ENCODE results near the gene LRRC73. TPM values are rescaled to one million over a fixed set of nuclear protein-coding genes. Genes with fewer than 3 reads are reported as not detected.

Gene LRRC73
- total and polyA plus RNA-seq, 2 of the 8 experiments (the other 6 are each of a cell fraction or from before 2014, with no cell fraction given): 0.24 to 0.26 TPM

- Histone ChIP-seq H4K20me1 (replicated peaks in 1 of 2; ENCODE audit: control insufficient read depth in 1 of 2, insufficient read depth in 2 of 2, low read length in 2 of 2) (peaks cover 6% of the 10 kb centered on the region in 2 experiments), H2BK5ac (ENCODE audit: low read depth, low read length) (no peak overlapping the region), H2BK20ac (ENCODE audit: low read length) (no peak overlapping the region), H2BK120ac (replicated peaks; ENCODE audit: low read depth, low read length) (no peak overlapping the region), H3K23me2 (ENCODE audit: low read depth, low read length) (peaks cover 9% of the 10 kb centered on the region), H3K56ac (replicated peaks; ENCODE audit: insufficient read length, low read depth, low read length) (no peak overlapping the region), H3K4ac (replicated peaks; ENCODE audit: insufficient read length, low read depth, low read length) (no peak overlapping the region), H3K4me1 (replicated peaks in 1 of 4; ENCODE audit: control insufficient read depth in 3 of 4, insufficient read depth in 4 of 4, low read length in 3 of 4) (peaks cover 4 to 10% (median 7%) of the 10 kb centered on the region in 4 experiments; a peak in 6 of 7 replicates), H3K9me3 (ENCODE audit: insufficient read depth in 2 of 2, low read depth in 1 of 2, low read length in 1 of 2) (no peaks in the 10 kb centered on the region), H2AFZ (ENCODE audit: low read length) (no peak overlapping the region), H4K8ac (ENCODE audit: extremely low read depth, insufficient read depth, low read length) (no peak overlapping the region; the same call in 1 of the 2 replicates), H3K9ac (replicated peaks in 1 of 4; ENCODE audit: extremely low read depth in 1 of 4, low read depth in 3 of 4, low read length in 3 of 4) (no peak overlapping the region), H3K14ac (ENCODE audit: insufficient read length) (no peak overlapping the region), H2BK15ac (ENCODE audit: low read length) (no peak overlapping the region), H3K36me3 (ENCODE audit: control insufficient read depth in 2 of 4, insufficient read depth in 4 of 4, low read length in 3 of 4) (peaks cover 38 to 66% (median 60%) of the 10 kb centered on the region in 4 experiments), H3K4me2 (ENCODE audit: insufficient read depth in 1 of 2, low read depth in 2 of 2, low read length in 2 of 2) (no peak overlapping the region), H3K4me3 (ENCODE audit: extremely low read depth in 1 of 4, insufficient read depth in 2 of 4, low read depth in 3 of 4, low read length in 4 of 4) (no peak overlapping the region), H2BK12ac (ENCODE audit: low read depth, low read length) (no peak overlapping the region), H4K5ac (ENCODE audit: insufficient read length, low read depth, low read length) (no peak overlapping the region), H3K18ac (ENCODE audit: extremely low read depth, low read length) (no peak overlapping the region), H2AK5ac (ENCODE audit: low read depth, low read length) (no peak overlapping the region), H3K27me3 (replicated peaks in 1 of 4; ENCODE audit: control insufficient read depth in 3 of 4, extremely low read depth in 1 of 4, insufficient read depth in 3 of 4, low read length in 3 of 4) (no peaks in the 10 kb centered on the region), H3K27ac (ENCODE audit: low read depth, low read length) (no peak overlapping the region), H3K79me2 (ENCODE audit: control insufficient read depth in 1 of 2, insufficient read depth in 2 of 2, low read length in 2 of 2) (peaks cover 19 to 41% of the 10 kb centered on the region in 2 experiments), H3K23ac (ENCODE audit: insufficient read length) (no peak overlapping the region), H4K91ac (replicated peaks; ENCODE audit: insufficient read length, low read length) (no peak overlapping the region), H3K79me1 (ENCODE audit: low read depth, low read length) (peaks cover 12% of the 10 kb centered on the region)
- WGBS, 2 experiments (ENCODE audit: extremely low coverage in 1 of 2, insufficient coverage in 1 of 2, insufficient read length in 1 of 2, insufficient replicate concordance in 2 of 2, low coverage in 1 of 2, low lambda C conversion rate in 2 of 2, missing lambda C conversion rate in 1 of 2): 86% methylated on average over 8 of the region's 8 CpGs; no CpG with 5 or more reads in 1 of the 2 experiments
- DNase-seq (ENCODE audit: low read depth in 1 of 2, low spot score in 2 of 2): no peak
- no peak for FAIRE-seq
- no peak for TF ChIP-seq MAX (IDR thresholded peaks at IDR 0.05)
- TF ChIP-seq ASH2L (IDR thresholded peaks at IDR 0.05; ENCODE audit: low read length): no peak
- TF ChIP-seq RAD21 (IDR thresholded peaks at IDR 0.05 in 1 of 2, conservative IDR thresholded peaks at IDR 0.05 in 1 of 2; ENCODE audit: low read depth in 2 of 2, low read length in 2 of 2): no peak
- peak; percentile 44; the same call in 1 of the 2 replicates for TF ChIP-seq POLR2AphosphoS5 (IDR thresholded peaks at IDR 0.05; ENCODE audit: low read depth, low read length)
- TF ChIP-seq ZNF274 (IDR thresholded peaks at IDR 0.05; ENCODE audit: borderline replicate concordance, extremely low read depth, low read length): no peak
- no peak for TF ChIP-seq SP2 (IDR thresholded peaks at IDR 0.05; ENCODE audit: low read length)
- TF ChIP-seq CREB1 (IDR thresholded peaks at IDR 0.05): no peak
- ChIA-PET CTCF (ENCODE audit: partially characterized antibody) (no interaction called here), POLR2A (ENCODE audit: partially characterized antibody) (interaction anchor here (0.8 to 12.4 kb wide), 9 partner anchors 8 to 56 kb away, joined by 3 to 147 read pairs (median 8); partner anchors contain the start of genes LRRC73, POLH and XPO5)
These were observed 10.0 kb upstream of the LRRC73 start for GRCh38 chr6:43520097-43520496.
